T-helper 1 cell treated with Interleukin-12 subunit alpha and Interleukin-12 subunit beta and Interleukin-4 antibody, amounts not matched to agents 30 μg/mL and 1 μg/mL, for 36 hours (primary cell): Measurements from ENCODE around the gene APOA4.
"Not testable (repeated sequence)": the region's sequence is repeated elsewhere in the genome, so short reads cannot be mapped to it uniquely, and the experiment has no call there.

Source experiments
- H3K27ac Mint-ChIP-seq: one replicate; pipeline ENCODE4 v1.8.0; 2021; ENCODE audit warnings: mild to moderate bottlenecking, mixed read lengths
- H3K27me3 Mint-ChIP-seq: one replicate; pipeline ENCODE4 v1.8.0; 2021; ENCODE audit warnings: low read depth, mixed read lengths
- H3K36me3 Mint-ChIP-seq: one replicate; pipeline ENCODE4 v1.8.0; 2021; ENCODE audit warnings: low read depth, mixed read lengths
- H3K4me1 Mint-ChIP-seq: one replicate; pipeline ENCODE4 v1.8.0; 2021; ENCODE audit warnings: low read depth, mixed read lengths
- H3K4me3 Mint-ChIP-seq: one replicate; pipeline ENCODE4 v1.8.0; 2021; ENCODE audit warnings: mild to moderate bottlenecking, moderate library complexity, mixed read lengths
- H3K9me3 Mint-ChIP-seq: one replicate; pipeline ENCODE4 v1.8.0; 2021; ENCODE audit warnings: mixed read lengths

APOA4 gene

DNA sequence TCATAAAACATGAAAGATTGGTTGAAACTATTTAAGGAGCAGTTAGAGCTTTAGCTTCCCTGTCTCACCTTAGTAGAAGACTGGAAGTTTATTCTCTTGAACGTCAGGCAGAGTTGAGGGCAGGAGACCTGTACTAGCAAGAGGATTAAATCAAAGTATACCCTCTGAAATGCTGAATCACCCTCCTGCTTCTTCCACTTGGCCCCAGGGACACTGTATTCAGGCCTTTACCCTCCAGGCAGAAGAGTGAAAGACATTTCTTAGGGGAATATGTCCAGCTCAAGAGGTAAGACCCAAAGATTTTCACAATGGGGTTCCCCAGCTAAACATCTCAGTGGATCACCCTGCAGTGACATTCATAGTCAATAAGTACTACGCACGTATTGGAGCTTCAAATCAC lies 11.9 kb downstream of the APOA4 start:
- H3K4me1 Mint-ChIP-seq: no peaks in the 10 kb centered on the region
- peaks cover 7% of the 10 kb centered on the region for H3K27me3 Mint-ChIP-seq
- no peak overlapping the region for H3K4me3 Mint-ChIP-seq
- H3K36me3 Mint-ChIP-seq: no peaks in the 10 kb centered on the region
- H3K27ac Mint-ChIP-seq: no peak overlapping the region
- H3K9me3 Mint-ChIP-seq: no peaks in the 10 kb centered on the region

DNA sequence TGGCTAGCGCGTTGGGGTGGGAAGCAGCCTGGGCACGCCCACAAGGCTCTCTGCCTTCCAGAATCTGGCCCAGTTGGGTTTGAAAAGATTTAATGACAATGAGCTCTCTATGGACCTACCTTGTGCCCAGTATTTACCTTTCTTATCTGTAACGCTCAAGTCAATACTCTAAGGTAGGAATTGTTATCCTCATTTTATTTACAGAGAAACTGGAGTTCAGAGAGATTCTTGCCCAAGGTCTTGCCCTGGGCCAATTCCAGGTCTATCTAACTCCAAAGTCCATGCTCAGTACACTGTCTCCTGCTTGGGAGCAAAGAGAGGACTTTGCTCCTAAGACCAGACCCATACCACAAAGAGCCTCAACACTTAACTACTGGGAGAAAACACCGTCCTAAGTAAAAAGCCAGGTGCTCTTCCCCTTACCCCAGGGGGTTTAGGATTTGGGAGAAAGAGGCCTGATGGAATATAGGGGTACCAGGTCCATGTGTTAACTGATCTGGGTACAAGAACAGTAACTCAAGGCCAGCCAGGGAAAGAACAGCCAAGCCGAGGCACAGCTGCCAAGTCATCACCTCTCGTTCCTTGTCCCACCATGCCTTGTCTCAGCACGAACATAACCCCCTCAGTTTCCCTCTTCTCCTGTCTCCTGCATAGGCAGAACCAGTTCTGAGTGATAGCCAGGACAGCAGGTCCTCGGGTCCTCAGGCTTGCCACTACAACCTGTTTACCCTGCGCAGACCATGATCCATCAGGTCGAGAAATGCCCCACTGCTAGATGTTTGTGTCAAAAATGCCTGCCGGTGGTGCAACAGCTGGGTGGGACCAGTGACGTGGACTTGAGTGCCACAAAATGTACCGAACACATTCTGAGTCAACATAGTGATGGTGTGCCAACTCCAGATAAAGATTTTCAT lies 14.6 kb downstream of the APOA4 start:
- H3K36me3 Mint-ChIP-seq: no peaks in the 10 kb centered on the region
- no peaks in the 10 kb centered on the region for H3K4me1 Mint-ChIP-seq
- peaks cover 7% of the 10 kb centered on the region for H3K27me3 Mint-ChIP-seq
- no peaks in the 10 kb centered on the region for H3K9me3 Mint-ChIP-seq
- no peak overlapping the region for H3K27ac Mint-ChIP-seq
- H3K4me3 Mint-ChIP-seq: no peak overlapping the region

DNA sequence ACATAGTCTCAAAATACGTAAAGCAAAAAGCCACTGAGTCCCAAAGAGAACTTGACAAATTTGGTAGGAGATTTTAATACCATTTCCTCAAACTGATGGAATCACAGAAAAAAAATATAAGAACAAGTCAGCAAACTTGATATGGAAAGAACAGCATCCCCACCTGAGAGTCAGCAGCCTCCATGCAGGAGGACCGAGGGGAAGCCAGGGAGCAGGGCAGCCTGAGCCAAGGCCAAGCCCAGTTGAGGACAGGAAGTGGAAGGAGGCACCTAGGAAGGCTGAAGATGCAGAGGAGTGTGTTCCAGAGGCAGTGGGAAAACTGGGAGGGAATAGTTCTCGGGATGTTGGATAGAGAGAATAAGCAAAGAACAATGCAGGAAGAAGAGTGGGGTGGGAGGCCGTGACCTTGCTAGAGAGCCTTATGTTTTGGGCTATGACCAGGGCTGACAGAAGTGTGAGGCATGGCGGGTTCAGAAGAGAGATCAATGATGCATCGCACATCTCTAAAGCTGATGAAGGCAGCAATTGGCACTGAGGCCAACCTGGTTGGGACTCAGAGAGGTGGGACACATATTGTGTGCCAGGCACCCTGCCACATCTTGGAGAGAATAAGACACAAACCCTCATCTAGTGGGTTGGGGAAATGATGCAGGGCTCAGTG lies 15.4 kb downstream of the APOA4 start:
- Mint-ChIP-seq H3K4me1 (no peaks in the 10 kb centered on the region), H3K4me3 (no peak overlapping the region), H3K27ac (no peak overlapping the region), H3K9me3 (no peaks in the 10 kb centered on the region), H3K36me3 (no peaks in the 10 kb centered on the region), H3K27me3 (peaks cover 10% of the 10 kb centered on the region)

DNA sequence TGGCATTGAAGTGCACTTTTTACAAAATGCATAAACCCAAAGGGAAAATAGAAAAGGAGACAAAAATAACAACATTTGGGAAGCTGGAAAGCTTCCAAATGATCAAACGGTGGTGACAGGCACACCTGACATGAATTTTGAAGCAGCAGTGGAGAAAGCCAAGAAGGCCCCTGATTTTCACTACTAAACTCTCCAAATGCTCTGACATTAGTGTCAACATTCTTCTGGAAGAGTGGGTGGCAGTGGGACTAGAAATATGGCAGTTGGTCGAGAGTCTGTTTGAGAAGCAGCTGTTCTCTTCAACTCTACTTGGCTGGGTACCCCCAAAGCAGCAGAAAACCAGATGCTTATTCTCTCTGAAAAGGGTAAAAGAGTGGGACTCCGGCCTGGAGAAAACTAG lies 19.1 kb downstream of the APOA4 start:
- Mint-ChIP-seq H3K4me1 (no peaks in the 10 kb centered on the region), H3K4me3 (no peak overlapping the region), H3K9me3 (no peaks in the 10 kb centered on the region), H3K36me3 (no peaks in the 10 kb centered on the region), H3K27ac (no peak overlapping the region), H3K27me3 (peaks cover 33% of the 10 kb centered on the region)

DNA sequence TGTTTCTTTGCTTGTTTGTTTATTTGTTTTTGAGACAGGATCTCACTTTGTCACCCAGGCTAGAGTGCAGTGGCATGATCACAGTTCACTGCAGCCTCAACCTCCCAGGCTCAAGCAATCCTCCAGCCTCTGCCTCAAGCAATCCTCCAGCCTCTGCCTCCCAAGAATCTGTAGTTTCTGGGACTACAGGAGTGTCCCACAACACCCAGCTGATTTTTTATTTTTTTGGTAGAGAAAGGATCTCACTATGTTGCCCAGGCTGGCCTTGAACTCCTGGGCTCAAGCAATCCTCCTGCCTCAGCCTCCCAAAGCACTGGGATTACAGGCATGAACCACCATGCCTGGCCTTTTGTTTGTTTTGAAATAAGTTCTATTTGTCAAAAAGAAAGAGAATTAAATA lies 21.4 kb downstream of the APOA4 start:
- not testable (repeated sequence) for H3K4me3 Mint-ChIP-seq, H3K4me1 Mint-ChIP-seq, H3K36me3 Mint-ChIP-seq, H3K27ac Mint-ChIP-seq, H3K9me3 Mint-ChIP-seq
- peaks cover 38% of the 10 kb centered on the region for H3K27me3 Mint-ChIP-seq

DNA sequence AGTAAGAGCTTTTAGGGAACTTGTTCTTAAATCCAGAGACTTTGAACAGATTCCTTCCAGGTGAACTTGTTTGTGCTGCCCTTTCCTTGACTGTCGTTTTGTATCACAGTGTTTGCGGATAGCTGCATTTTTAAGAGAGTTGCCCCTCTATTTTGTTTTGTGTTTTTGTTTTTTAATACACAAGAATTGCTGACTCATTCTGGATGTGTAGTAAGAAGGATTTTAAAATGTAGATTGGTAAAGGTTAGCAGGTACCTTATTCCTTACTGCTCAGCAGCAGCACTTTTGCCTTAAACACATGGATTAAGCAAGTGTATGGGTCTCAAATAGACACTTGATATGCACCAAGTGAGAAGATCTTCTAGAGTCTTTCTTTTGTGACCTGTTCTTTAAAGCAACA lies 22.5 kb downstream of the APOA4 start:
- peaks cover 39% of the 10 kb centered on the region for H3K27me3 Mint-ChIP-seq
- no peak overlapping the region for H3K4me3 Mint-ChIP-seq
- no peaks in the 10 kb centered on the region for H3K4me1 Mint-ChIP-seq
- no peaks in the 10 kb centered on the region for H3K9me3 Mint-ChIP-seq
- no peaks in the 10 kb centered on the region for H3K36me3 Mint-ChIP-seq
- H3K27ac Mint-ChIP-seq: no peak overlapping the region

DNA sequence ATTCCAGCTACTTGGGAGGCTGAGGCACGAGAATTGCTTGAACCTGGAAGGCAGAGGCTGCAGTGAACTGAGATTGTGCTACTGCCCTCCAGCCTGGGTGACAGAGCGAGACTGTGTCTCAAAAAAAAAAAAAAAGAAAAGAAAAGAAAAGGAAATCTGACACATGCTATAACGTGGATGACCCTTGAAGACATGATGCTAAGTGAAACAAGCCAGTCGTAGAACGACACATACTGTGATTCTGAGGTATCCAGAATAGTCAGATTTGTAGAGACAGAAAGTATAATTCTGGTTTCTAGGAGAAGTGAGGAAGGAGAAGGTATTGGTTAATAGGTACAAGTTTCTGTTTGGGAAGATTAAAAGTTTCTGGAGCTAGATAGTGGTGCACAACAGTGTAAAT lies 24.7 kb downstream of the APOA4 start:
- no peaks in the 10 kb centered on the region for H3K4me1 Mint-ChIP-seq
- H3K27ac Mint-ChIP-seq: no peak overlapping the region
- H3K4me3 Mint-ChIP-seq: no peak overlapping the region
- H3K9me3 Mint-ChIP-seq: no peaks in the 10 kb centered on the region
- peaks cover 41% of the 10 kb centered on the region for H3K27me3 Mint-ChIP-seq
- H3K36me3 Mint-ChIP-seq: no peaks in the 10 kb centered on the region

DNA sequence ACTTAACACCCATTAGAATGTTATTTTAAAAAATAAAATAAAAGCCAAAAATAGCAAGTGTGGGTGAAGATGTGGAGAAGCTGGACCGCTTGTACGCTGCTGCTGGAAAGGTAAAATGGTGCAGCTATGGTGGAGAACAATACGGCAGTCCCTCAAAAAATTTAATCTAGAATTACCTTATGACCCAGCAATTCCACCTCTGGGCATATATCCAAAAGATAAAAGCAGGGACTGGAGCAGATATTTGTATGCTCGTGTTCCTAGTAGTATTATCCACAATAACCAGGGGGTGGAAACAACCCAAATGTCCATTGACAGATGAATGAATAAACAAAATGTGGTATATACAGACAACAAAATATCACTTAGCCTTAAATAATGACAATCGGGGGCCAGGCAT lies 25.3 kb downstream of the APOA4 start:
- no peaks in the 10 kb centered on the region for H3K9me3 Mint-ChIP-seq
- H3K4me3 Mint-ChIP-seq: no peak overlapping the region
- no peaks in the 10 kb centered on the region for H3K4me1 Mint-ChIP-seq
- no peak overlapping the region for H3K27ac Mint-ChIP-seq
- H3K36me3 Mint-ChIP-seq: no peaks in the 10 kb centered on the region
- peaks cover 39% of the 10 kb centered on the region for H3K27me3 Mint-ChIP-seq

DNA sequence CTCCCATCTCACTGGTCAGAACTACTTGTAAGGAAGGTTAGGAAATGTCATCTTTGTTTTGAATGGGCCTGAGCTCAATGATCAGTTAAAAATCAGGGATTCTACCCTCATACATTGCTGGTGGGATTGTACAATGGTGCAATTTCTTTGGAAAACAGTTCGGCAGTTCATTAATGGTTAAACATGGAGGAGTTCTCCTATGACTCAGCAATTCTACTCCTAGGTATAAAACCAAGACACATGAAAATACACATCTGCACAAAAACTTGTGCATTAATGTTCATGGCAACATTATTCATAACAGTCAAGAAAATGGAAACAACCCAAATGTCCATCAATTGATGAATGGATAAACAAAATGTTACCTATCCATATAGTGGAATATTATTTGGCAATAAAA lies 26.6 kb downstream of the APOA4 start:
- Mint-ChIP-seq H3K4me3 (no peak overlapping the region), H3K36me3 (no peaks in the 10 kb centered on the region), H3K27ac (no peak overlapping the region), H3K27me3 (peaks cover 29% of the 10 kb centered on the region), H3K4me1 (no peaks in the 10 kb centered on the region), H3K9me3 (no peaks in the 10 kb centered on the region)

DNA sequence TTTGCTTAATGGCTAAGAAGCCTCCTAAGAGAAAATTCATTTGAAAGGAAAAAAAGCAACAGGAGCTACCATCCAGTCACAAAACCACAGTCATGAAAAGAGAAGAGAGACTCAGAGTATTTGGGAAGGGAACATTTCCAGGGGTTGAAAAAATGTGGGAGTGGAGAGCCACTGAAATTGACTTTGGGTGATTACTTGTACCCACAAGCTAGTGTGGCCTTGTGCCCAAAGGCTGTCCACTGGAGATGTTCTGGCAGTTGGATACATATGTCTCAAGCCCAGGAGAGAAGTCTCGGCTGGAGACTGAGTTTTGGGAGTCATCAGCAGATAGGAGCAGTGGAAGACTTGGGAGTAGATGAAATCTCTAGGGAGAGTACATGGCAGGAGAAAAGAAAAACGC lies 28.3 kb downstream of the APOA4 start:
- Mint-ChIP-seq H3K4me3 (no peak overlapping the region), H3K36me3 (no peaks in the 10 kb centered on the region), H3K27ac (no peak overlapping the region), H3K9me3 (no peaks in the 10 kb centered on the region), H3K4me1 (peaks cover 3% of the 10 kb centered on the region), H3K27me3 (peaks cover 21% of the 10 kb centered on the region)

DNA sequence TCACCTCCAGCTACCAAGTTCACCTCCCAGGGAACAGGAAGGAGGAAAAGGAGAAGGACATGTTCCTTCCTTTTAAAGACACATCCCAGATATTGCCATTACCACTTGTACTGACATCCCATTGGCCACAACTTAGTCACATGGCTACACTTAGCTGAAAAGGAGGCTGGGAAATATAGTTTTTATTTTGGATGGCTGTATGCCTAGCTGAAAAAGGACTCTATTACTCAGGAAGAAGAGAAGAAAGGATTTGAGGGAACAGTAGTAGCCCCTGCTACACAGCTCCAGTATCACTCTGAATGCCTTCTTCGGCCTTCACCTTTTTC lies 29.4 kb downstream of the APOA4 start:
- Mint-ChIP-seq H3K9me3 (no peaks in the 10 kb centered on the region), H3K36me3 (no peaks in the 10 kb centered on the region), H3K27me3 (peaks cover 11% of the 10 kb centered on the region), H3K27ac (no peak overlapping the region), H3K4me1 (peaks cover 3% of the 10 kb centered on the region), H3K4me3 (no peak overlapping the region)

DNA sequence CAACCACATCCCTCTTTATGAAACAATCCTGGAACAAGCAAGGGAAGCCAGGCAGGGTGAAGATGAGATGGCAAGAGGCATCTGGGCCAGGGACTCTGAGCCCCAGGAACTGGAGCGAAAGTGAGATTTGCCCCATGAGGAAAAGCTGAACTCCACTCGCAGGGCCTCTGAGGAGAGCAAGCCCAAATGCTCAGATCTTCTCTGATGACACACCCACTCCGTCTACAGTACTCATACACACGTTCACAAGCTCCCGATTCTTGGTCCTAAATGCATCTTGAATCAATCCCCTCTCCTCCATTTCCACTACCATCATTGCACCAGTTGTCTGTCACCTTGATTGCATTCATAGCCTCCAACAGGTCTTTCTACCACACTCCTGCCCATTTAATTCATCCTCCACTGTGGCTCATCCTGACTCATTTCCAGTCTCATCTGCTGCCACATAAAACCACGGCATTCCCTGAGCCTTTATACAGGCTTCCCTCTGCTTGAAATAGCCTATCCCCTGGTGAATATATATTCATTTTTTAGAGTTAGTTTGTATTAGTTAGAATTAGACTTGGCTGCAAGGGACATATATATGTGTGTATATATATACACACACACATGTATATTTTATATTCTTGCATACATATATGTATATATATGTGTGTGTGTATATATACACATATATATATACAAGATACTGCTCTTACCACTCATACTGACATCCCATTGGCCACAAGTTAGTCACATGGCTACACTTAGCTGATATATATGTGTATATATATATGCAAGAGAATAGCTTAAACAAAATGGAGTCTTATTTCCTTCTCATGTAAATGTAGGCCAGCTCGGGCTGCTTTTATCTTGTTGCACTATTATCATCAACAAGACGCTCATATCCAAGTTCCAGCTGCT lies 30.0 kb downstream of the APOA4 start:
- H3K4me1 Mint-ChIP-seq: peaks cover 8% of the 10 kb centered on the region
- no peak overlapping the region for H3K27ac Mint-ChIP-seq

DNA sequence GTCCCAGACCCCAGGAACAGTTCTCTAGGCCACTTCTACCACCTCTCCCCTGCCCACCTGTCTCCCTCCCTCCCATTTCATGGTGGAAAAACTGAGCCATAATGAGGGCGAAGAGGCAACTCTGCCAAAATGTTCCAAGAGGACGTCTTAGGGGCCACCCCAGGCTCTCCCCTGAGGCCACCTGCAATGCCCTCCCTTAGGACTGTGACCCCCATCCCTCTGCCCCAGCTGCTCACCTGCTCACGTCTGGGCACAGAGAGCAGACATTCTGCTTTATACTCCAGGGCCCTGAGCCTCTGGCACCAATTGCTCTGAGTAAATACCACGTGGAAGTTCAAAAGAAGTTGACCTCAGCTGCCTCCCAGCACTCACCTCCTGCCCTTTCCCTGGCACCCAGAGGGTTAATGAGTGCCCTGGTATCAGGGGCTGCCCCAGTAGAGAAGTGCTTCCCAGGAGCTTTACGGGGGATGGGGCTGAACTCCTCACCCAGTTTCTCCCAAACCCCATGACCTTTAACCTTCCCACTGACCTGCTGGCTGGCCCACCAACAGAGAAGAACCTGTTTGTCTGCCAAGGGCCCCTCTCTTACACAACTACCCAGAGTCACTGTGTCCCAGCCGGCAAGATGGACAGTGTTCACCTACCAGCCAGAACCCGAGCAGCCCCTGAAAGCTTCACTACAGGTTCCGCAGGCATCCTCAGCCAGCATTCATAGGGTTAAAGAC lies 30.8 kb downstream of the APOA4 start:
- peaks cover 4% of the 10 kb centered on the region for H3K36me3 Mint-ChIP-seq

More for the DNA sequence above, 30.0 kb downstream of the APOA4 start:
- Mint-ChIP-seq H3K4me3 (no peak overlapping the region), H3K36me3 (no peaks in the 10 kb centered on the region), H3K9me3 (no peaks in the 10 kb centered on the region), H3K27me3 (peaks cover 7% of the 10 kb centered on the region)

DNA sequence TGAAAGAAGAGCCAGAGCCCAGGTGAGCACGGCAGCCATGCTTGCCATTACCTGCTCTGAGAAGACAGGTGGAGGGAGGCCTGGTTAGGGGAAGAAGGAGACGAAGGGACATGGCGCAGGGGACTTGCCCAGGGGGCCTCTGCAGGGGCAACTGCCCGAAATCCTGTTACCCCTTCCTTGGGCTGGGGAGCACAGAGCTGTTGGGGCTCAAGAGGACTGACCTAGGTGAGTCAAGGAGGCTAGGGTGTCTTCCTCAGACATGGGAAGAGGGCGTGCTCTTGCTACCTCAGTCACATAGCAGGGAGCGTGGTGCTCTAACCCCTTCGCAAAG lies 31.3 kb downstream of the APOA4 start, which contains the start of gene APOA5:
APOA5 (minus strand) TSS at position 67 of the 331 bp plus-strand sequence; CDS start at position 48, 19 bp downstream.
- Mint-ChIP-seq H3K4me1 (peaks cover 15% of the 10 kb centered on the region), H3K27ac (no peak within 1 kb of the TSS), H3K36me3 (peaks cover 9% of the 10 kb centered on the region), H3K9me3 (no peaks in the 10 kb centered on the region), H3K27me3 (peaks cover 7% of the 10 kb centered on the region), H3K4me3 (no peak within 1 kb of the TSS)

More for the DNA sequence above, 30.8 kb downstream of the APOA4 start:
- peaks cover 7% of the 10 kb centered on the region for H3K27me3 Mint-ChIP-seq
- H3K27ac Mint-ChIP-seq: no peak overlapping the region
- H3K4me1 Mint-ChIP-seq: peaks cover 9% of the 10 kb centered on the region
- H3K4me3 Mint-ChIP-seq: no peak overlapping the region
- H3K9me3 Mint-ChIP-seq: no peaks in the 10 kb centered on the region
